GM23248 (cell line): ENCODE data around the gene CPTP.

ENCODE experiments used
- EZH2 ChIP-seq: fragments of 200-600 bp; sonication (generic); IDR thresholded peaks from 2 replicates; pipeline ENCODE4 v1.6.1; 2018; ENCODE audit warnings: antibody characterized with exemption, mild to moderate bottlenecking; ENCODE audit not compliant: insufficient read depth, poor library complexity, severe bottlenecking
- EZH2phosphoT487 ChIP-seq: fragments of 200-600 bp; sonication (generic); IDR thresholded peaks from 2 replicates; pipeline ENCODE4 v1.6.1; 2018; ENCODE audit warnings: antibody characterized with exemption, moderate library complexity, mild to moderate bottlenecking, low read depth; ENCODE audit not compliant: insufficient read depth

DNA sequence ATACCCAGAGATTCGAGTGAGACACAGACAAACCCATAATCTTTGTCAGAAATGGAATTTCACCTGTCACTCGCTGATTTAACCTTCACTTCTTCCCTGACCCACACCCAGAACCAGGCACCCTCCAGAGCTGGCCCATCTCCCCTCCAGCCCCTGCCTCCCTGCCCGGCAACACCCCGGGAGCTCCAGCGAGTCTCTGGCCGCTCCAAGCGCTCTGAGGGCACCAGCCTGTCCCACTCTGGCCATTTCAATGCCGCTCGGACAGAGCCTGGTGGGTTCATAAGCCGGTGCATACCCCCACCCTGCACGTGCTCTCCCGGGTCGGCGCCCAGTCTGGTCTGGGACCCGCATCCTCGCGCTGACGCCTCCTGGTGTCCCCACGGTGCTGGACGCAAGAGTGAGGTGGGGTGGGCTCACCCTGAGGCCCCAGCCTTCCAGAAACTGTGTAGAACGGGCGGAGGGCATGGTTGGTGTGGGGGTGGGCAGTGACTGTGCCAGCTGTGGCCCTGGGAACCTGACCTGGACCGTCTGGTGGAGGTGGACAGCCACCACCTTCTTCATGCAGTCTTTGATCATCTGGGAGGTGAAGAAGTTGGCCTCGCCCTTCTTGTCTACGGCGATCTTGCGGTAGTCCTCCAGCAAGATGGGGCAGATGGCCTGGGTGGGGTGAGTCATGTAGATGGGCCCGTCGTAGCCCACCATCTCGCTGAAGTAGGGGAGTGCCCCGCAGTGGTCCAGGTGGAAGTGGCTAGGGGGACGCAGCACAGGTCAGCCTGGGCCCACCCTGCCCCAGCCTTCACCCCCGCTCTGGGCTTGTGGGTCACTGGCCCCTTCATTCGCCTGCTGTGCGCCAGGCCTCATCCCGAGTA, 5.6 kb upstream of the CPTP start:
- TF ChIP-seq EZH2phosphoT487 = no peak
- TF ChIP-seq EZH2 = no peak
